A673 (cell line): ENCODE measurements around the gene FSTL4.

Experiments used
- CTCF ChIP-seq: fragments of 300-800, 200-600 bp; sonication (generic); conservative IDR thresholded peaks from 2 replicates; pipeline ENCODE4 v1.5.1; 2017; ENCODE audit warnings: low read depth, mild to moderate bottlenecking, antibody characterized with exemption, low read length, moderate library complexity, mixed read lengths
- EZH2 ChIP-seq: fragments of 200-600 bp; sonication (generic); IDR thresholded peaks from 2 replicates; pipeline ENCODE4 v1.6.1; 2017; ENCODE audit warnings: borderline replicate concordance, low read depth, mild to moderate bottlenecking, mixed read lengths, antibody characterized with exemption, low read length; ENCODE audit not compliant: poor library complexity, severe bottlenecking

GRCh38 chr5:133494923-133495246, 117.5 kb downstream of the FSTL4 start:
- no peak for TF ChIP-seq CTCF
- no peak for TF ChIP-seq EZH2
